ENCODE measurements around the gene LDHAL6A. TPM values are rescaled to one million over a fixed set of nuclear protein-coding genes. Genes with fewer than 3 reads are reported as not detected.
"Not testable (repeated sequence)": the region's sequence is repeated elsewhere in the genome, so short reads cannot be mapped to it uniquely, and the experiment has no call there.

Gene LDHAL6A
- polyA plus RNA-seq (2011; rRNA removed) (not detected in 2 replicates), polyA minus RNA-seq (2011; rRNA and poly(A)+ RNA removed) (0.09 TPM in 1 of 2 replicates, not detected in the other)

- CTCF ChIA-PET: interaction anchor here (0.6 kb wide), 1 partner anchor 10 kb away, joined by 3 read pairs; no protein-coding TSS in a partner anchor
- POLR2A ChIA-PET: no interaction called here
- H3K4me3 ChIP-seq (ENCODE audit: low read depth, low read length): no peak within 1 kb of the TSS
Measured at GRCh38 chr11:18455686-18456372, at the start of gene LDHAL6A. Gene LDHAL6A (plus strand): TSS chr11:18455856. CDS start chr11:18456681, 825 bp downstream.

GRCh38 chr11:18407400-18407799 lies 48.3 kb upstream of the LDHAL6A start:
- H3K36me3 ChIP-seq (ENCODE audit: control insufficient read depth, insufficient read depth, low read length); H3K27me3 ChIP-seq (ENCODE audit: control insufficient read depth, insufficient read depth, low read length); H3K4me3 ChIP-seq (ENCODE audit: low read depth, low read length); POLR2A ChIA-PET; DNase-seq (ENCODE audit: low read depth); CTCF ChIA-PET: not testable (repeated sequence)

More at GRCh38 chr11:18455686-18456372, at the start of gene LDHAL6A:
- H3K36me3 ChIP-seq (ENCODE audit: control insufficient read depth, insufficient read depth, low read length): no peaks in the 10 kb centered on the region
- DNase-seq (ENCODE audit: low read depth): no peak
- no peaks in the 10 kb centered on the region for H3K27me3 ChIP-seq (ENCODE audit: control insufficient read depth, insufficient read depth, low read length)
- TF ChIP-seq CTCF (IDR thresholded peaks at IDR 0.05; ENCODE audit: insufficient read depth, low read depth, low read length): no peak

GRCh38 chr11:18408558-18409291 lies 46.9 kb upstream of the LDHAL6A start:
- H3K27me3 ChIP-seq (ENCODE audit: control insufficient read depth, insufficient read depth, low read length): no peaks in the 10 kb centered on the region
- peaks cover 5% of the 10 kb centered on the region for H3K36me3 ChIP-seq (ENCODE audit: control insufficient read depth, insufficient read depth, low read length)
- CTCF ChIA-PET: interaction anchor here (0.7 kb wide), 1 partner anchor 1319 kb away, joined by 3 read pairs; no protein-coding TSS in a partner anchor
- H3K4me3 ChIP-seq (ENCODE audit: low read depth, low read length): no peak overlapping the region
- POLR2A ChIA-PET: interaction anchor here (1.0 kb wide), 1 partner anchor 13 kb away, joined by 5 read pairs; no protein-coding TSS in a partner anchor
- no peak for DNase-seq (ENCODE audit: low read depth)
- no peak for TF ChIP-seq CTCF (IDR thresholded peaks at IDR 0.05; ENCODE audit: insufficient read depth, low read depth, low read length)

- DNase-seq (ENCODE audit: low read depth): no peak
- H3K36me3 ChIP-seq (ENCODE audit: control insufficient read depth, insufficient read depth, low read length): no peaks in the 10 kb centered on the region
- CTCF ChIA-PET: no interaction called here
- POLR2A ChIA-PET: no interaction called here
- H3K4me3 ChIP-seq (ENCODE audit: low read depth, low read length): no peak overlapping the region
- H3K27me3 ChIP-seq (ENCODE audit: control insufficient read depth, insufficient read depth, low read length): no peaks in the 10 kb centered on the region
- no peak for TF ChIP-seq CTCF (IDR thresholded peaks at IDR 0.05; ENCODE audit: insufficient read depth, low read depth, low read length)
Measured at GRCh38 chr11:18416459-18416858, 39.2 kb upstream of the LDHAL6A start.

GRCh38 chr11:18419040-18419439 lies 36.6 kb upstream of the LDHAL6A start:
- H3K36me3 ChIP-seq (ENCODE audit: control insufficient read depth, insufficient read depth, low read length): no peaks in the 10 kb centered on the region
- no peak for TF ChIP-seq CTCF (IDR thresholded peaks at IDR 0.05; ENCODE audit: insufficient read depth, low read depth, low read length)
- H3K4me3 ChIP-seq (ENCODE audit: low read depth, low read length): no peak overlapping the region
- POLR2A ChIA-PET: no interaction called here
- DNase-seq (ENCODE audit: low read depth): no peak
- H3K27me3 ChIP-seq (ENCODE audit: control insufficient read depth, insufficient read depth, low read length): no peaks in the 10 kb centered on the region
- CTCF ChIA-PET: interaction anchor here (0.6 to 2.4 kb wide), 2 partner anchors 9 to 354 kb away, joined by 3 to 12 read pairs; no protein-coding TSS in a partner anchor

All from BJ (cell line).